GM18951 (cell line): ENCODE measurements around the gene OR52M1.

Source experiments
- POLR2A ChIP-seq: IDR thresholded peaks from 4 replicates; pipeline ENCODE4 v1.6.1; 2011; ENCODE audit warnings: mild to moderate bottlenecking; ENCODE audit not compliant: insufficient read length, insufficient read depth; ENCODE audit errors: extremely low read depth
- in situ Hi-C: fragments of 300-500 bp; cut with MboI; formaldehyde crosslinking; loops from one replicate; pipeline ENCODE4 v1.12.0; 2022; ENCODE audit warnings: low sequenced_read_pairs, mixed read lengths, inconsistent platforms; ENCODE audit not compliant: unreplicated experiment

The OR52M1 gene

DNA sequence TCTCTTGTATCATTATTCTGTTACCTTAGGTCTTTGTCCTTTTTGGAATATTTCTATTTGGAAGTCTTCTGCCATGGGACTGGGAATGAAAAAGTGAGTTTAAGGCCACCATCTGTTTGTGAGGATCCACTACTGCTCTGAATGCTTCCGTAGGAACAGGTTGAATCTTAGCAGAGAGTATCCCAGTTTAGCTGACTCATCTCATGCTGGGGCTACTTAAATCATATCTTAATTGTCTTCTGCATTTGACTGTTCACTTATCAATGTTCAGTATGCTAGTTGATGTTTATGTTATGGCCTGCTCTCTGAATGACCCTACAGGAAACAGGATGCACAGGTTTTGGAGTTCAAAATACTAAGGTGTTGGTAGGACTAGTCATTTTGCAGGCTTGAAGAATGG, 35.1 kb downstream of the OR52M1 start:
- in situ Hi-C loops, result no loop called here
- no peak for TF ChIP-seq POLR2A

- in situ Hi-C loops, result no loop called here
- no peak for TF ChIP-seq POLR2A
Observed at GRCh38 chr11:4581443-4581842, 36.5 kb downstream of the OR52M1 start, which contains the start of gene OR52I2. TSS of gene OR52I2 (plus strand) at chr11:4581743.

DNA sequence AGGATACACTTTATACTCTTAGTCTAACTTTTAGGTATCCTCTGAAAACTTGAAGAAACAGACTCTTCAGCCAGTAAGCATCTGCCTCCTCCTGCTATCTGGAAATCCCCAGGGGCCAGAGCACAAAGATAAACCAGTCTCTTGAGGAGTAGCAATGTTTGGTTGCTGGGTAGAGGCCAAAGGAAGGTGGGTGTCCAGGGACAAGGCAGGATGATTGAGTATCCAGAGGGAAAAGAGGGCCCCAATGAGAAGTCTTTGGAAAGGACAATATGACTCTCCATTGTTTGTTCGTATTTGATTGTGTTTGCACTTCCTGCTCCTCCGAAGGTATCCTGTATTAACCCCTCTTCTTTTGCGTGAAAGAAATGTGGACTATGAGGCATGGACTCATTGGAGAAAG, 44.0 kb downstream of the OR52M1 start:
- TF ChIP-seq POLR2A, result no peak
- in situ Hi-C loops, result no loop called here

DNA sequence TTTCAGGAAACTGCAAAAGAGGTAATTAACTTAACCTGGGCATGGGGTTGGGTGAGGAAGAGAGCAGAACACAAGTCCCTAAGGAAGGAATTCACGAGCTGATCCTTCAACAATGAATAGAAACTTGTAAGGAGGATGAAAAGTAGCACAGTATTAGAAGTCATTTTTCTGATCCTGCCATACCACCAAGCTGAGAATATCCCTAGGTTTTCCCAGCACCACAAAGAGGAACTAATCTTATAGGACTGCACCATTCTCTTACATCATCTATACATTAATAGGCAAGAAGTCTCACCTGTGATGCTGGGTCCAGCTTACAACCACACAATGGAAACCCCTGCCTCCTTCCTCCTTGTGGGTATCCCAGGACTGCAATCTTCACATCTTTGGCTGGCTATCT, 48.7 kb downstream of the OR52M1 start, which contains the start of gene OR52I1:
Gene OR52I1 (plus strand): TSS at position 301 of the 400 bp plus-strand sequence. CDS start 0 bp downstream, at position 301.
- in situ Hi-C loops, result no loop called here
- no peak for TF ChIP-seq POLR2A
